MCF 10A (cell line): ENCODE results near the gene ZNRF3. TPM values are rescaled to one million over a fixed set of nuclear protein-coding genes. Genes with fewer than 3 reads are reported as not detected.

Experiments used
- BruUV-seq: library from RNA; stranded (reverse); fragments of 400-500 nt; replicated peaks from 2 replicates; lab custom pipeline; 2021; lab: Mats Ljungman, UMichigan
- CTCF ChIA-PET: fragments of 300-600 bp; sonication (Branson Sonifier 250); formaldehyde crosslinking; extraction: SDS; loops from one replicate; lab custom pipeline; 2021; ENCODE audit warnings: antibody characterized with exemption, inconsistent platforms; lab: Yijun Ruan, JAX
- POLR2A ChIA-PET: fragments of 300-600, 350-650 bp; sonication (Branson Sonifier 250); formaldehyde crosslinking; extraction: SDS; loops from one replicate; lab custom pipeline; 2020; ENCODE audit warnings: antibody characterized with exemption, inconsistent platforms; lab: Yijun Ruan, JAX
- DNase-seq: peaks from one replicate; pipeline ENCODE4 v3.0.0-alpha.2; 2018; ENCODE audit not compliant: unreplicated experiment
- H3K27ac Mint-ChIP-seq: one replicate; pipeline ENCODE4 v1.8.0; 2022; ENCODE audit warnings: mild to moderate bottlenecking, low read depth, mixed read lengths; ENCODE audit not compliant: unreplicated experiment
- H3K27me3 Mint-ChIP-seq: one replicate; pipeline ENCODE4 v1.8.0; 2022; ENCODE audit warnings: mixed read lengths; ENCODE audit not compliant: insufficient read depth, unreplicated experiment
- H3K36me3 Mint-ChIP-seq: one replicate; pipeline ENCODE4 v1.8.0; 2022; ENCODE audit warnings: mild to moderate bottlenecking, moderate library complexity, mixed read lengths; ENCODE audit not compliant: insufficient read depth, unreplicated experiment
- H3K4me1 Mint-ChIP-seq: one replicate; pipeline ENCODE4 v1.8.0; 2022; ENCODE audit warnings: mixed read lengths; ENCODE audit not compliant: insufficient read depth, unreplicated experiment
- H3K4me3 Mint-ChIP-seq: one replicate; pipeline ENCODE4 v1.8.0; 2022; ENCODE audit warnings: mild to moderate bottlenecking, moderate library complexity, mixed read lengths; ENCODE audit not compliant: unreplicated experiment
- H3K9me3 Mint-ChIP-seq: one replicate; pipeline ENCODE4 v1.8.0; 2022; ENCODE audit warnings: mixed read lengths; ENCODE audit not compliant: unreplicated experiment
- intact Hi-C: fragments of 100-400 bp; cut with micrococcal nuclease; formaldehyde crosslinking; loops from 2 replicates; pipeline ENCODE4 v1.14.1; 2022
- total RNA-seq: library from RNA; stranded (reverse); gene quantifications from 2 replicates; pipeline ENCODE4 v1.2.3, GENCODE V29; 2022
- TF ChIP-seq, protein P1 (sequence below): fragments of 200-600 bp; IDR thresholded peaks from one replicate; pipeline ENCODE4 v1.8.0; 2022; ENCODE audit warnings: antibody characterized with exemption, mild to moderate bottlenecking; ENCODE audit not compliant: unreplicated experiment

ZNRF3 gene
- total RNA-seq, 1 experiment from 2014 or later = 7.1 TPM

DNA sequence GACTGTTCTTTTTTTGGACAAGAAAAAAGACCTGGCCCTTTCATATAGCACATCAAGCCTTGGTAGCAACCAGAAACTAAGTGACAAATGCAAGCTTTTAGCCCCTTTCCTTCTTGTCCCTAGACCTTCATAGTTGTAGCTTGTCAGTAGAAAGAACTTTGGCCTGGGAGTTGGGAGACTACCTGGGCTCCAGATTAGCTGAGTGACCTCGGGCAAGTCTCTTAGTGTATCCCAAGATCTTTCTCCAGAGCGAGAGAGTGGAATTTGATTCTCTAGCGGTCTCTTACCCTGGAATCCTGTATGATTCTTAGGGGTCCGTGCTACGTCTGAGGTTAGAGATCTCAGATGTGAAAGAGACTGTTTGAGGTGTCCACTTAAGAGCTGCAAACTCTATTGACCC is 59.0 kb downstream of the ZNRF3 start:
- Mint-ChIP-seq H3K9me3 (peaks cover 12% of the 10 kb centered on the region), H3K27ac (no peak overlapping the region), H3K4me1 (no peaks in the 10 kb centered on the region), H3K36me3 (no peaks in the 10 kb centered on the region), H3K4me3 (no peak overlapping the region), H3K27me3 (no peaks in the 10 kb centered on the region)
- ChIA-PET CTCF (no interaction called here), POLR2A (interaction anchor here (0.9 kb wide), 1 partner anchor 36 kb away, joined by 3 read pairs; no protein-coding TSS in a partner anchor)
- no peak for DNase-seq
- BruUV-seq = no TSS peak
- TF ChIP-seq, protein P1, sequence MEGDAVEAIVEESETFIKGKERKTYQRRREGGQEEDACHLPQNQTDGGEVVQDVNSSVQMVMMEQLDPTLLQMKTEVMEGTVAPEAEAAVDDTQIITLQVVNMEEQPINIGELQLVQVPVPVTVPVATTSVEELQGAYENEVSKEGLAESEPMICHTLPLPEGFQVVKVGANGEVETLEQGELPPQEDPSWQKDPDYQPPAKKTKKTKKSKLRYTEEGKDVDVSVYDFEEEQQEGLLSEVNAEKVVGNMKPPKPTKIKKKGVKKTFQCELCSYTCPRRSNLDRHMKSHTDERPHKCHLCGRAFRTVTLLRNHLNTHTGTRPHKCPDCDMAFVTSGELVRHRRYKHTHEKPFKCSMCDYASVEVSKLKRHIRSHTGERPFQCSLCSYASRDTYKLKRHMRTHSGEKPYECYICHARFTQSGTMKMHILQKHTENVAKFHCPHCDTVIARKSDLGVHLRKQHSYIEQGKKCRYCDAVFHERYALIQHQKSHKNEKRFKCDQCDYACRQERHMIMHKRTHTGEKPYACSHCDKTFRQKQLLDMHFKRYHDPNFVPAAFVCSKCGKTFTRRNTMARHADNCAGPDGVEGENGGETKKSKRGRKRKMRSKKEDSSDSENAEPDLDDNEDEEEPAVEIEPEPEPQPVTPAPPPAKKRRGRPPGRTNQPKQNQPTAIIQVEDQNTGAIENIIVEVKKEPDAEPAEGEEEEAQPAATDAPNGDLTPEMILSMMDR = no peak
- intact Hi-C loops = no loop called here

DNA sequence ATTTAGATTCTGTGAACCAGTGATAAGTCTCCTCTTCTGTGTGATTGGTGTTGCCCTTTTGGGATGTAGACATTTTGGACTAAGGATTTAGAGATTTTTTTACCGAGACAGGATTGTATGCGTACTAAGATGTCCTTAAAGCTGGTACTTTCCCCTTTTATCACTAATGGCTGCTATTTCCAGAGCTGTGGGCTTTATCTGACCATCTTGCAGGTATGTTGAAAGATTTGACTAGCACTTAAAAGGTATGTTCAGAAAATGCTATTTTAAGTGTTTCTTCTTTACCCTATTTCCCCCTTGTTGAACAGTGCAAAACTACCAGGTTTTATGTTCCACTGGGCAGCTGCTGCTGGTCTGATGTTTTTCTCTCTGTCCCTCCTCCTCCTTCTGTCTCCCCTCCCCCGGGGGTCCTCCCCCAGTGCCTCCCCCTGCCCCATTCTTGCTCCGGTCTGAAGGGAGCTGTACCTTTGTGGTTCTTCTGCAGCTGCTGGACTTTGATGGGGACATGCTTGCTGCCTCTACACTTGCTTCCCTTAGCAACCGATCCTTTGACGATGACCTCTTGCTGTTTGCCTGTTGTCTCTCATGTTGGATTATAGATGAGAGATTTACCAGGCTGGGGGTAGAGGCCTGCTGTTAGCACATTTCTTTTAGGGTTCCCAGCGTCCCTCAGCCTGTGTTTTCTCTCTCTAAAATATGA is 59.6 kb downstream of the ZNRF3 start:
- DNase-seq = no peak
- Mint-ChIP-seq H3K4me3 (no peak overlapping the region), H3K9me3 (peaks cover 12% of the 10 kb centered on the region), H3K36me3 (no peaks in the 10 kb centered on the region), H3K27me3 (no peaks in the 10 kb centered on the region), H3K4me1 (no peaks in the 10 kb centered on the region), H3K27ac (no peak overlapping the region)
- BruUV-seq = no TSS peak
- ChIA-PET POLR2A (interaction anchor here (0.9 kb wide), 1 partner anchor 35 kb away, joined by 3 read pairs; no protein-coding TSS in a partner anchor), CTCF (no interaction called here)
- TF ChIP-seq, protein P1 = no peak
- intact Hi-C loops = no loop called here

DNA sequence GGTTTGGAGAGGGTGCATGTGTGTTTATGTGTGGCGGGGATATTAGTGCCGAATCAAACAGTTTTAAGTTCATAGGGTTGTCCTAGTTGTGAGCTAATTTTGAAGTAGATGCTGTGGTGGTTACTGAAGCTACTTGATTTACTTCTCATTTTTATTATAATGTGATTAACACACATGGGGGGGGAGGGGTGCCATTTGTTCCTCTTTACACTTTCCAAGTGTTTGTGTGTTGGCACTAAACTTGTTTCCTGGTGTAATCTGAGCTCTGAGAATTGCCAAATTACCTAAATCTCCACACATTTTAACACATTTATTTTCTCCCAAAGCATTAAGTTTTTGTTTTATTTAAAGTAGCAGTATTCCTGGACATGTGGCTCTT is 60.1 kb downstream of the ZNRF3 start:
- Mint-ChIP-seq H3K9me3 (peaks cover 12% of the 10 kb centered on the region), H3K27ac (no peak overlapping the region), H3K4me3 (no peak overlapping the region), H3K27me3 (no peaks in the 10 kb centered on the region), H3K36me3 (no peaks in the 10 kb centered on the region), H3K4me1 (no peaks in the 10 kb centered on the region)
- DNase-seq = no peak
- CTCF ChIA-PET = no interaction called here
- intact Hi-C loops = no loop called here
- TF ChIP-seq, protein P1 = no peak
- POLR2A ChIA-PET = interaction anchor here (0.6 to 0.7 kb wide), 2 partner anchors 23 to 269 kb away, joined by 3 read pairs; no protein-coding TSS in a partner anchor
- BruUV-seq = no TSS peak

DNA sequence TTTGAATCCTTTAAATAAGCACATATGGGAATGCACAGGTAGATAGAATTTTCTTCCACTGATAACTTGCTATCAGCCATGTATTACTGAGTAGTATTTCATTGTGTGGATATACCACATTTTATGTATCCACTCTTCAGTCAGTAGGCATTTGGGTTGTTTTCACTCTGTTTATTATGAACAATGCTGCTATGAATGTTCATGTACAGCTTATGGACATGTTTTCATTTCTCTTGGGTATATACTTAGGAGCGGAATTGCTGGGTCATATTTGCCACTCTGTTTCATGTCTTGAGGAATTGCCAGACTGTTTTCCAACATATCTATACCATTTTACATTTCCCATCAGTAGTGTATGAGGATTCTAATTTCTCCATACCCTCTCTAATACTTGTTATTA is 63.8 kb downstream of the ZNRF3 start:
- TF ChIP-seq, protein P1 = no peak
- DNase-seq = no peak
- Mint-ChIP-seq H3K4me3 (no peak overlapping the region), H3K4me1 (peaks cover 13% of the 10 kb centered on the region), H3K9me3 (peaks cover 12% of the 10 kb centered on the region), H3K27me3 (no peaks in the 10 kb centered on the region), H3K36me3 (no peaks in the 10 kb centered on the region), H3K27ac (no peak overlapping the region)
- BruUV-seq = no TSS peak
- POLR2A ChIA-PET = no interaction called here
- CTCF ChIA-PET = no interaction called here
- intact Hi-C loops = no loop called here
